IMR-90 (cell line): ENCODE results near the gene VSTM2A. TPM values are rescaled to one million over a fixed set of nuclear protein-coding genes. Genes with fewer than 3 reads are reported as not detected.

Experiments
- ATAC-seq: fragments of 200-7000 bp; cut with Tn5 transposase; 2 replicates; pipeline ENCODE4 v1.9.1; 2020; ENCODE audit warnings: low read depth, mild to moderate bottlenecking, moderate library complexity
- BruUV-seq: library from RNA; stranded (reverse); fragments of 400-500 nt; replicated peaks from 2 replicates; lab custom pipeline; 2021; lab: Mats Ljungman, UMichigan
- CTCF ChIA-PET: fragments of 300-600 bp; formaldehyde crosslinking; extraction: SDS; loops from one replicate; lab custom pipeline; 2021; ENCODE audit warnings: antibody characterized with exemption; lab: Yijun Ruan, JAX
- POLR2A ChIA-PET: fragments of 300-600 bp; sonication (Branson Sonifier 250); formaldehyde crosslinking; loops from one replicate; lab custom pipeline; 2022; ENCODE audit warnings: antibody characterized with exemption; ENCODE audit not compliant: unreplicated experiment; lab: Charles Lee
- DNase-seq: peaks from one replicate; pipeline ENCODE4 v3.0.0; 2013
- H2AFZ ChIP-seq: replicated peaks from 2 replicates; pipeline ENCODE3; 2013; ENCODE audit warnings: low read length, mild to moderate bottlenecking; ENCODE audit not compliant: poor library complexity
- H2AK5ac ChIP-seq: 2 replicates; pipeline ENCODE4 v1.6.1; 2013; ENCODE audit warnings: low read depth, low read length, inconsistent platforms
- H2AK9ac ChIP-seq: replicated peaks from 2 replicates; pipeline ENCODE3; 2013; ENCODE audit warnings: mild to moderate bottlenecking, low read depth, low read length, moderate library complexity; ENCODE audit not compliant: poor library complexity
- H2BK120ac ChIP-seq: 2 replicates; pipeline ENCODE4 v1.6.1; 2013; ENCODE audit warnings: low read depth, low read length, inconsistent platforms
- H2BK15ac ChIP-seq: 3 replicates; pipeline ENCODE4 v1.6.1; 2013; ENCODE audit warnings: low read depth, low read length, inconsistent platforms
- H2BK20ac ChIP-seq: 2 replicates; pipeline ENCODE4 v1.6.1; 2013; ENCODE audit warnings: low read depth, mild to moderate bottlenecking, inconsistent platforms, low read length, moderate library complexity
- H2BK5ac ChIP-seq: 2 replicates; pipeline ENCODE4 v1.6.1; 2013; ENCODE audit warnings: mild to moderate bottlenecking, low read depth, low read length, inconsistent platforms; ENCODE audit not compliant: poor library complexity, severe bottlenecking
- H3K14ac ChIP-seq: replicated peaks from 2 replicates; pipeline ENCODE4 v1.6.1; 2013; ENCODE audit warnings: low read depth, low read length, inconsistent platforms
- H3K18ac ChIP-seq: 2 replicates; pipeline ENCODE4 v1.6.1; 2013; ENCODE audit warnings: low read depth, low read length, control low read depth
- H3K23ac ChIP-seq: 2 replicates; pipeline ENCODE4 v1.6.1; 2013; ENCODE audit warnings: low read depth, low read length, inconsistent platforms
- H3K27ac ChIP-seq: 2 replicates; pipeline ENCODE4 v1.5.1; 2013; ENCODE audit warnings: mild to moderate bottlenecking, control low read depth, low read length; ENCODE audit not compliant: insufficient read depth
- H3K27me3 ChIP-seq: 2 replicates; pipeline ENCODE4 v1.6.1; 2013; ENCODE audit warnings: low read length; ENCODE audit not compliant: control insufficient read depth, insufficient read depth
- H3K36me3 ChIP-seq: 2 replicates; pipeline ENCODE4 v1.6.1; 2013; ENCODE audit warnings: low read length, mixed read lengths; ENCODE audit not compliant: control insufficient read depth, insufficient read depth
- H3K4ac ChIP-seq: 2 replicates; pipeline ENCODE4 v1.6.1; 2013; ENCODE audit warnings: low read depth, low read length, inconsistent platforms
- H3K4me1 ChIP-seq: 2 replicates; pipeline ENCODE4 v1.6.1; 2013; ENCODE audit warnings: low read length, mixed read lengths; ENCODE audit not compliant: control insufficient read depth, insufficient read depth
- H3K4me2 ChIP-seq: 2 replicates; pipeline ENCODE4 v1.6.1; 2013; ENCODE audit warnings: low read depth, mild to moderate bottlenecking, control low read depth, low read length, moderate library complexity
- H3K4me3 ChIP-seq: 2 replicates; pipeline ENCODE4 v1.5.1; 2013; ENCODE audit warnings: low read depth, mild to moderate bottlenecking, control low read depth, low read length, moderate library complexity; ENCODE audit not compliant: insufficient read depth
- H3K56ac ChIP-seq: 2 replicates; pipeline ENCODE4 v1.6.1; 2013; ENCODE audit warnings: low read length, inconsistent platforms; ENCODE audit not compliant: insufficient read depth; ENCODE audit errors: extremely low read depth
- H3K79me1 ChIP-seq, 2 experiments: 2 replicates each; pipeline ENCODE4 v1.6.1; 2013; ENCODE audit warnings: low read length in 2 of 2, inconsistent platforms in 1 of 2, low read depth in 1 of 2
- H3K9ac ChIP-seq: 2 replicates; pipeline ENCODE4 v1.6.1; 2013; ENCODE audit warnings: low read depth, low read length, control low read depth
- H3K9me1 ChIP-seq: 2 replicates; pipeline ENCODE4 v1.6.1; 2013; ENCODE audit warnings: low read length, inconsistent platforms; ENCODE audit not compliant: insufficient read depth
- H3K9me3 ChIP-seq: 2 replicates; pipeline ENCODE4 v1.6.1; 2013; ENCODE audit warnings: low read length; ENCODE audit not compliant: control insufficient read depth, insufficient read depth
- H4K20me1 ChIP-seq: 2 replicates; pipeline ENCODE4 v1.6.1; 2013; ENCODE audit warnings: low read length, inconsistent platforms; ENCODE audit not compliant: insufficient read depth
- H4K5ac ChIP-seq: 2 replicates; pipeline ENCODE4 v1.6.1; 2013; ENCODE audit warnings: mild to moderate bottlenecking, low read depth, low read length, control low read depth
- H4K8ac ChIP-seq, 2 experiments: 2 replicates each; pipeline ENCODE4 v1.6.1; 2013; ENCODE audit warnings: low read depth in 2 of 2, low read length in 2 of 2, control low read depth in 1 of 2, inconsistent platforms in 1 of 2
- H4K91ac ChIP-seq: 2 replicates; pipeline ENCODE4 v1.6.1; 2013; ENCODE audit warnings: low read depth, low read length, inconsistent platforms; ENCODE audit not compliant: insufficient read depth
- CHD1 ChIP-seq: IDR thresholded peaks from 2 replicates; pipeline ENCODE4 v1.6.1; 2012; ENCODE audit warnings: low read depth, low read length, improper control_type of control experiment
- ELK1 ChIP-seq: fragments of 150-350 bp; IDR thresholded peaks from 2 replicates; pipeline ENCODE4 v1.6.1; 2016; ENCODE audit warnings: low read depth, mild to moderate bottlenecking, low read length, moderate library complexity, borderline replicate concordance
- WGBS, 2 experiments: methylation state at CpG; one replicate each; pipeline versions ENCODE4 v1.1.5 to v1.1.7; 2013; ENCODE audit warnings: missing lambda C conversion rate in 2 of 2; ENCODE audit not compliant: insufficient read length in 1 of 2; ENCODE audit errors: extremely low coverage in 2 of 2; 5-methylcytosine and 5-hydroxymethylcytosine counted together
- dilution Hi-C: fragments of 300-500 bp; cut with HindIII; formaldehyde crosslinking; loops from one replicate; pipeline ENCODE4 v1.14.3; 2018; ENCODE audit warnings: low sequenced_read_pairs; ENCODE audit not compliant: unreplicated experiment
- in situ Hi-C: fragments of 300-500 bp; cut with MboI; formaldehyde crosslinking; loops from 3 replicates; pipeline ENCODE4 v1.14.3; 2019; ENCODE audit warnings: low sequenced_read_pairs, inconsistent platforms, mixed read lengths
- intact Hi-C: fragments of 100-400 bp; cut with micrococcal nuclease; formaldehyde crosslinking; loops from 2 replicates; pipeline ENCODE4 v1.10.0; 2022
- polyA plus RNA-seq, 3 experiments: library from polyadenylated mRNA; depleted of rRNA; stranded (reverse); fragments of >200 nt; gene quantifications; 2 replicates each; pipeline ENCODE4 v1.2.3, GENCODE V29; 2012; ENCODE audit warnings: low replicate concordance in 1 of 3
- total RNA-seq: library from RNA; depleted of rRNA; stranded (reverse); fragments of >200 nt; gene quantifications from 2 replicates; pipeline ENCODE4 v1.2.3, GENCODE V29; 2012

VSTM2A gene
- total and polyA plus RNA-seq, 2 of the 4 experiments (the other 2 are of a cell fraction) = not detected

GRCh38 chr7:54546081-54546985 lies 4.2 kb downstream of the VSTM2A start:
- no peak overlapping the region for H3K27ac ChIP-seq
- no peaks in the 10 kb centered on the region for H3K36me3 ChIP-seq
- no peak for DNase-seq
- no peak overlapping the region for H2BK20ac ChIP-seq
- H2BK15ac ChIP-seq = no peak overlapping the region
- H3K18ac ChIP-seq = no peak overlapping the region
- ChIA-PET CTCF (no interaction called here), POLR2A (no interaction called here)
- H4K20me1 ChIP-seq = no peaks in the 10 kb centered on the region
- no peak for TF ChIP-seq CHD1
- no peak for TF ChIP-seq ELK1
- BruUV-seq = no TSS peak
- dilution Hi-C loops (no loop called here), in situ Hi-C loops (no loop called here), intact Hi-C loops (no loop called here)
- no peaks in the 10 kb centered on the region for H3K79me1 ChIP-seq
- H3K4ac ChIP-seq = no peak overlapping the region
- no peak overlapping the region for H3K14ac ChIP-seq
- no peak overlapping the region for H3K56ac ChIP-seq
- peak overlapping the region; percentile 16 for H2AK9ac ChIP-seq
- no peak overlapping the region for H3K4me2 ChIP-seq
- ATAC-seq = no peak; the same call in 1 of the 2 replicates
- H2AK5ac ChIP-seq = no peak overlapping the region
- H3K4me1 ChIP-seq = no peaks in the 10 kb centered on the region
- no peak overlapping the region for H4K8ac ChIP-seq
- peak overlapping the region; percentile 63 for H2AFZ ChIP-seq
- no peak overlapping the region for H3K4me3 ChIP-seq
- H4K91ac ChIP-seq = no peak overlapping the region
- no peak overlapping the region for H3K9ac ChIP-seq
- H3K27me3 ChIP-seq = peaks cover 24% of the 10 kb centered on the region
- WGBS, 2 experiments = 1% methylated on average over 42 of the region's 80 CpGs; no CpG with 5 or more reads in 1 of the 2 experiments
- no peak overlapping the region for H2BK5ac ChIP-seq
- no peaks in the 10 kb centered on the region for H3K9me1 ChIP-seq
- H2BK120ac ChIP-seq = no peak overlapping the region
- H4K5ac ChIP-seq = no peak overlapping the region
- no peak overlapping the region for H3K23ac ChIP-seq
- no peaks in the 10 kb centered on the region for H3K9me3 ChIP-seq
